ENCODE data around the gene KCNF1. TPM values are rescaled to one million over a fixed set of nuclear protein-coding genes. Genes with fewer than 3 reads are reported as not detected.

KCNF1 gene
- polyA plus RNA-seq, 4 donors, result 0.79 to 1.5 (median 1.1) TPM

DNA sequence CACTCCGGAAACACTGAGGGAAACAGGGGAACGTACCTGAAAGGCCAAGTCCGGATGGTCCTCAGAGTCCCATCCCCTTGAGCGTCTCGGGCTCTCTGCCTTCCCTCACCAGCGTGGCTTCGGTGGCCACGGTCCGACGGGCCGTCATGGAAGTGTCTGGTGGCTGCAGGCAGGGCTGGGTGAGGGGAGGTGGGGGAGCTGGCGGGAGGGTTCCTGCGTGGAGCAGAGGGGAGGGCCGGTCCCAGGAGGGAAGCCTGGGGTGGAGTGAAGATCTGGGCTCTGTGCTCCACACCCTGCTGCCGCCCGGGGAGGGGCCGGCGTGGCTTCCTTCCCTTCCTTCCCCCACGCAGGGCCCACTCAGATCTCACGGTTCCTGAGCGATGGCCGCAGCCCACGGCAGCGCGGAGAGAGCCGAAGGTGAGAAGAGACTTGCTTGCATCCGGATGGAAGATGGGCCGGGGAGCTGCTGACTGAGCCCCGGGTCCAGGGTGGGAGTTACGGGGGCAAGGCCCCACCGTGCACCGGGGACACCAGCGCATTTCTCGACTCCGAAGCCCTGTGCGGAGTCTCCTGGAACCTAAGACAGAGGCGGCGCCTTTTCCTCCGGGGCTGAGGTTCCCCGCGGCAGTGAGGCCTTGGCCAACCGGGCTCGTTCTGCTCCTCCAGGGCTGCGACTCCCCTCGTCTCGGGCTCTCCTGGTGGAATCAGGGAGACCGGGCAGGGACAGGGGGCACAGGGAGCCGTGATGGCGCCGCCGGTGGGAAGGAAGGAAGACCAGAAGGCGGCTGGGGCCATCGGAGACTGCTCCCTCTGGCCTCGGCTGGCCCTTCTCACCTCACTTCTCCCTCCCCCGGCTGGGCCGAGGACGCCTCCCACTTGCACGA, 49.1 kb downstream of the KCNF1 start:
- DNase-seq (ENCODE audit: low read depth in 4 of 4, low spot score in 3 of 4), result no peak

DNA sequence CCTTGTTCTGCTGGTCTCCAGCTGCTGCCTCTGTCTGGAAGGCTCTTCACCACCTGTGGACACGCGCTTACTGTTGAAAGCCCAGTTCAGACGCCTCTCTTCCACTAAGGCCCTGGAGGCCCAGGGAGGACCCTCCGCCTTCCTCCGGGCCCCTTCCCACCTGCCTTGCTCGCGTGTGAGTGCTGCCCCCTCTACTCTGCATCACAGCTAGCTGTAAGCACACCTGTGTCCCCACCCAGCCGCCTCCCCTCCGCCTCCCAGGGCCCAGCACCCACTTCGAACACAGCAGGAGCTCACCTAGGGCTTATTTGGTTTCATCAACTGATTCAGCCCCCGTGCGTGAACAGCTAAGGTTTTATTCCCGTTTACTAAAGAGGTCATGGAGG, 49.7 kb downstream of the KCNF1 start:
- DNase-seq (ENCODE audit: low read depth in 4 of 4, low spot score in 3 of 4), result no peak

DNA sequence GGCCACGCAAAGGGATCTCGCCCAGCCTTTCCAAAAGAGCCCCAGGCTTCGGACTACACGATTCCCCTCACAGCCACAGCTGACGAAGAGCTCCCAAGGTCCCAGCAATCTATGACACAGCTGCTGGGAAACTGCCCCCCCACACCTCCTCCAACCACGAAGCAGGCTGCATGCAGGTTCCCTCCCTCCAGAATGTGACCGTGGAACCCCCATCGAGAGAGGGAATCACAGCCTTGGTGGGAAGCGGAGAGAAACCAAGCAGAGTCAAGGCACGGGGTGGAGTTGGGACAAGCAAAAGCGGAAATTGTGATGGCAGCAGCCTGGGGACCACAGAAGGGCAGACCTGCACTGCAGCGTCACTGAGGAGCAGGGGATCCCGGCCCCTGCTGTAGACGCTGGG, 50.3 kb downstream of the KCNF1 start:
- no peak for DNase-seq (ENCODE audit: low read depth in 4 of 4, low spot score in 3 of 4)

DNA sequence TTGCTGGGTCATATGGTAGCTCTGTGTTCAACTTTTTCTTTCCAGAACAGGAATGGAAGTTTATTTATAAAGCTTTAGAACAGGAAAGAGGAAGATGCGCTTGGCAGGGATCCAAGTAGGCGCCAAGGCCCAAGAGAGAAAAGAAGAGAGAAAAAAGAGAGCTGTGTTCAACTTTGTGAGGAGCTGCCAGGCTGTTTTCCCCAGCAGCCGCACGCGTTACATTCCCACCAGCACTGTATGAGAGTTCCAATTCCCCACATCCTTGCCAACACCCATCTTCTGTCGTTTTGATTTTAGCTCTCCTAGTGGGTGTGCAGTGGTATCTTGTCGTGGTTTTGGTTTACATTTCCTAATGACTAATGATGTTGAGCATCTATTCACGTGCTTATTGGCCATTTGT, 51.4 kb downstream of the KCNF1 start:
- DNase-seq (ENCODE audit: low read depth in 4 of 4, low spot score in 3 of 4), result no peak

Other genes starting within 250 kb of the KCNF1 start
- gene NOL10, start 222.0 kb upstream of the KCNF1 start, polyA plus RNA-seq (ENCODE audit: insufficient read length in 4 of 4), result 10 to 100 TPM; 27.8 to 33.3 (median 31.3) TPM
- gene ATP6V1C2, start 190.3 kb upstream of the KCNF1 start, polyA plus RNA-seq (ENCODE audit: insufficient read length in 4 of 4), result 1 to 10 TPM; 5.5 to 8.0 (median 7.3) TPM
- 100 to 1,000 TPM; 356 to 400 (median 363) TPM for gene PDIA6, start 99.1 kb upstream of the KCNF1 start, polyA plus RNA-seq (ENCODE audit: insufficient read length in 4 of 4)
- gene SLC66A3, start 243.5 kb downstream of the KCNF1 start, polyA plus RNA-seq (ENCODE audit: insufficient read length in 4 of 4), result 10 to 100 TPM; 22.2 to 29.0 (median 26.5) TPM

Measured in right renal pelvis (tissue), 4 donors.